ENCODE measurements around the gene HOXA4.
A peak's percentile ranks its signal among the peaks of the same experiment; 100 is the strongest.

The HOXA4 gene

GRCh38 chr7:27118580-27118979 lies 12.0 kb downstream of the HOXA4 start:
- no peaks in the 10 kb centered on the region for H3K36me3 ChIP-seq (ENCODE audit: control insufficient read depth, insufficient read depth, low read length)
- H3K4me3 ChIP-seq (ENCODE audit: low read depth, low read length): peak overlapping the region; percentile 47; the same call in 1 of the 2 replicates
- peaks cover 27% of the 10 kb centered on the region; the same call in 1 of the 2 replicates for H3K4me1 ChIP-seq (ENCODE audit: control insufficient read depth, insufficient read depth, low read length)
- no peaks in the 10 kb centered on the region for H3K9me3 ChIP-seq (ENCODE audit: control insufficient read depth, insufficient read depth, low read depth, low read length)
- H3K9ac ChIP-seq (ENCODE audit: low read length): peak overlapping the region; percentile 47
- H3K27ac ChIP-seq (ENCODE audit: low read depth, low read length): no peak overlapping the region
- peaks cover 98% of the 10 kb centered on the region for H3K27me3 ChIP-seq (ENCODE audit: control insufficient read depth, insufficient read depth, low read length)

DNA sequence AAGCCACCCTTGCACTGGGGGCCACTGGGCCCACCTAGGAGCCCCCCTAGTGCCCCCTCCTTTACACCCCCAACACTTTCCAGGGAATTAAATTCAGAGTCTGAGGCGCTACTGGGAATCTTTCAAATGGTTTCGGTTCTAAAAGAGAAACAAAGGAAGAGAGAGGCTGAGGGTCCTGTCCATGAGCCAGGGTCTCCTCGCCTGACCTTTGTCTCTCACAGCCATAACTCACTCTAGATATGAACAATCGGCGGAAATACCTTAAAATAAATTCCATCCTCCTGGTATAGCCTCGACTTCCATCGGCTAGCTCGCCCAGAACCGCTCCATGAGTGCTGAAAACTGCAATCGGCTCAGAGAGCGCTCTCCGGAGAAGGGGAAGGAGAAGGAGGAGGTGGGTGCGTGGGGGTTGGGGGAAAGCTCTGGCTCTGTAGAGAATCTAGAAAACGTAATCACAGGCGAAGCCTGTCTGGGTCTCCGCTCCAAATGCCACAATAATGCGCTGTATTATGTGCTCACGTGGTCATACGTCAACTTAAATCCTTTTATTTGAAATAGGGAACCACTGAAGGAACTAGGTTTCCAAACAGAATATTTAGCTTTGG lies 12.6 kb downstream of the HOXA4 start:
- H3K36me3 ChIP-seq (ENCODE audit: control insufficient read depth, insufficient read depth, low read length): no peaks in the 10 kb centered on the region
- H3K27me3 ChIP-seq (ENCODE audit: control insufficient read depth, insufficient read depth, low read length): peaks cover 98% of the 10 kb centered on the region
- no peak overlapping the region for H3K27ac ChIP-seq (ENCODE audit: low read depth, low read length)
- H3K4me3 ChIP-seq (ENCODE audit: low read depth, low read length): peak overlapping the region; percentile 47; the same call in 1 of the 2 replicates
- no peaks in the 10 kb centered on the region for H3K9me3 ChIP-seq (ENCODE audit: control insufficient read depth, insufficient read depth, low read depth, low read length)
- H3K4me1 ChIP-seq (ENCODE audit: control insufficient read depth, insufficient read depth, low read length): peaks cover 25% of the 10 kb centered on the region; the same call in 1 of the 2 replicates
- peak overlapping the region; percentile 47 for H3K9ac ChIP-seq (ENCODE audit: low read length)

- peak overlapping the region; percentile 47; the same call in 1 of the 2 replicates for H3K4me3 ChIP-seq (ENCODE audit: low read depth, low read length)
- H3K4me1 ChIP-seq (ENCODE audit: control insufficient read depth, insufficient read depth, low read length): peaks cover 20% of the 10 kb centered on the region; the same call in 1 of the 2 replicates
- H3K9me3 ChIP-seq (ENCODE audit: control insufficient read depth, insufficient read depth, low read depth, low read length): no peaks in the 10 kb centered on the region
- H3K9ac ChIP-seq (ENCODE audit: low read length): peak overlapping the region; percentile 56
- no peak overlapping the region for H3K27ac ChIP-seq (ENCODE audit: low read depth, low read length)
- H3K36me3 ChIP-seq (ENCODE audit: control insufficient read depth, insufficient read depth, low read length): no peaks in the 10 kb centered on the region
- peaks cover 98% of the 10 kb centered on the region for H3K27me3 ChIP-seq (ENCODE audit: control insufficient read depth, insufficient read depth, low read length)
Measured at GRCh38 chr7:27116962-27117886, 13.3 kb downstream of the HOXA4 start.

DNA sequence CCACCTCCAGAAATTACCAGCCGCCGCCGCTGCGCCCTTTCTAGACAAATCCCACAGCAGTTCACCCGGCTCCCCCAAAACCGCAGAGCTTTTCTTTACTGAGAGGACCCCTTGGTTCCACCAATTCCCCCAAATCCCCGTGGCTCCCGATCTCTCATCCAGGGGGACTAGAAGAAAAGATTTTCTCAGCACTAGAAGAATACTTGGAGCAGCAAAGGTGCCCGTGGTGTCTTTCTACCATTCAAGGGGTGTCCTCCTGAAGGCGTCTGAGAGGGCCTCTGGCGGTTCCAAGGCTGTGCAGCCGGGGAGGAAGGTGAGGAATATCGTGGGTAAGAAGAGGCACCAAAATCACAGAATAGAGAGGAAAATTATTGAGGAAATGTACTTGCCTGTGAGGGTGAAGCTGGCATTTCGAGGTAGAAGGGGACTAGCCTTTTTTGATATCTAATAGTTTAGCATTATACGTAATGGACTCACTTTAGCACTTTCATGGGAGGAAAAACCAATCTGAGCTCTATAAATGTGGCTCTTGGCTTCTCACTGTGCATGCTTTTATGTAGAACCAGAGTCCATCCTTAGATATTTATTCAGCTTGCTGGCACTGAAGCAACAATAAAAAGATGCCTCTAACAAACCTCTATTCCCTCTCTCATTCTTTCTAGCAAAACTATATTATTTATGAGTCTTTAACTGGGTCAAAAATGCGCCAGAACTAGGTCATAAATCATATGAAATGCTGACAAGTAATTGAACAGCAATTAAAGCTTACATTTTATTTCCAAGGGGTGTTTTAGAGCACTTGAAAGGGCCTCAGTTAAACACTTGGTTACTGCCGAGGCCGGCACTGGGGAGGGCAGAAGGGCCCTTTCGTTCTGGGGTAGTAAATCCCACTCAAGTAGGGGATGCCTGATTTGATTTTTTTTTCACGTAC lies 14.3 kb downstream of the HOXA4 start:
- Histone ChIP-seq H3K4me3 (ENCODE audit: low read depth, low read length) (peak overlapping the region; percentile 47; the same call in 1 of the 2 replicates), H3K4me1 (ENCODE audit: control insufficient read depth, insufficient read depth, low read length) (peaks cover 18% of the 10 kb centered on the region; the same call in 1 of the 2 replicates), H3K9ac (ENCODE audit: low read length) (peak overlapping the region; percentile 79), H3K27ac (ENCODE audit: low read depth, low read length) (no peak overlapping the region), H3K27me3 (ENCODE audit: control insufficient read depth, insufficient read depth, low read length) (peaks cover 98% of the 10 kb centered on the region), H3K36me3 (ENCODE audit: control insufficient read depth, insufficient read depth, low read length) (no peaks in the 10 kb centered on the region), H3K9me3 (ENCODE audit: control insufficient read depth, insufficient read depth, low read depth, low read length) (no peaks in the 10 kb centered on the region)

GRCh38 chr7:27115221-27116026 lies 15.1 kb downstream of the HOXA4 start:
- Histone ChIP-seq H3K9me3 (ENCODE audit: control insufficient read depth, insufficient read depth, low read depth, low read length) (no peaks in the 10 kb centered on the region), H3K27me3 (ENCODE audit: control insufficient read depth, insufficient read depth, low read length) (peaks cover 98% of the 10 kb centered on the region), H3K4me1 (ENCODE audit: control insufficient read depth, insufficient read depth, low read length) (peaks cover 19% of the 10 kb centered on the region; the same call in 1 of the 2 replicates), H3K27ac (ENCODE audit: low read depth, low read length) (no peak overlapping the region), H3K9ac (ENCODE audit: low read length) (peak overlapping the region; percentile 79), H3K36me3 (ENCODE audit: control insufficient read depth, insufficient read depth, low read length) (no peaks in the 10 kb centered on the region), H3K4me3 (ENCODE audit: low read depth, low read length) (peak overlapping the region; percentile 47)

GRCh38 chr7:27114881-27115220 lies 15.7 kb downstream of the HOXA4 start:
- Histone ChIP-seq H3K4me1 (ENCODE audit: control insufficient read depth, insufficient read depth, low read length) (peaks cover 21% of the 10 kb centered on the region; the same call in 1 of the 2 replicates), H3K4me3 (ENCODE audit: low read depth, low read length) (peak overlapping the region; percentile 24; the same call in 1 of the 2 replicates), H3K9me3 (ENCODE audit: control insufficient read depth, insufficient read depth, low read depth, low read length) (no peaks in the 10 kb centered on the region), H3K27ac (ENCODE audit: low read depth, low read length) (no peak overlapping the region), H3K9ac (ENCODE audit: low read length) (no peak overlapping the region), H3K36me3 (ENCODE audit: control insufficient read depth, insufficient read depth, low read length) (no peaks in the 10 kb centered on the region), H3K27me3 (ENCODE audit: control insufficient read depth, insufficient read depth, low read length) (peaks cover 98% of the 10 kb centered on the region)

- Histone ChIP-seq H3K9ac (ENCODE audit: low read length) (peak overlapping the region; percentile 21), H3K36me3 (ENCODE audit: control insufficient read depth, insufficient read depth, low read length) (no peaks in the 10 kb centered on the region), H3K9me3 (ENCODE audit: control insufficient read depth, insufficient read depth, low read depth, low read length) (no peaks in the 10 kb centered on the region), H3K4me3 (ENCODE audit: low read depth, low read length) (peak overlapping the region; percentile 29; the same call in 1 of the 2 replicates), H3K4me1 (ENCODE audit: control insufficient read depth, insufficient read depth, low read length) (peaks cover 21% of the 10 kb centered on the region; the same call in 1 of the 2 replicates), H3K27ac (ENCODE audit: low read depth, low read length) (no peak overlapping the region), H3K27me3 (ENCODE audit: control insufficient read depth, insufficient read depth, low read length) (peaks cover 98% of the 10 kb centered on the region)
Measured at GRCh38 chr7:27113991-27114769, 16.4 kb downstream of the HOXA4 start.

- Histone ChIP-seq H3K9me3 (ENCODE audit: control insufficient read depth, insufficient read depth, low read depth, low read length) (no peaks in the 10 kb centered on the region), H3K27me3 (ENCODE audit: control insufficient read depth, insufficient read depth, low read length) (peaks cover 98% of the 10 kb centered on the region), H3K4me1 (ENCODE audit: control insufficient read depth, insufficient read depth, low read length) (peaks cover 21% of the 10 kb centered on the region; the same call in 1 of the 2 replicates), H3K9ac (ENCODE audit: low read length) (peak overlapping the region; percentile 43), H3K4me3 (ENCODE audit: low read depth, low read length) (peak overlapping the region; percentile 54), H3K36me3 (ENCODE audit: control insufficient read depth, insufficient read depth, low read length) (no peaks in the 10 kb centered on the region), H3K27ac (ENCODE audit: low read depth, low read length) (no peak overlapping the region)
Measured at GRCh38 chr7:27112955-27113949, 17.3 kb downstream of the HOXA4 start.

DNA sequence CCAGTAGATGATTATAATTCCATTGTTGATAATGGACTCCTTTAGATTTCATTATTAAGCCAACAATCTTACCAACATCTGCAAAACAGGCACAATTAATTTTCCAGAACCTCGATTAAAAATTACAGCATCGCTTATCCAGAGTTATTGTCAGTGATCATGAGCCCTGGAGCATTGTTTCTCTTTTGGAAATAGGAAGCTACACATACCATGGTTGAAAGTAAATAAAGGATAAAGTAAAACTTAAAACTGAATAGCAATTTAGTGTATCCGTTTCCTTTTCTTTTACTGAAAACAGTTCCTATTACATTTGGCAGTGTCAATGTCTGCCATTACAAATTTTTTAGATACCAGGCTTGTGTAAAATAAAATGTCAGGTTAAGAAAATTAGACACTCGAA lies 18.2 kb downstream of the HOXA4 start:
- no peak overlapping the region for H3K9ac ChIP-seq (ENCODE audit: low read length)
- H3K36me3 ChIP-seq (ENCODE audit: control insufficient read depth, insufficient read depth, low read length): no peaks in the 10 kb centered on the region
- H3K4me3 ChIP-seq (ENCODE audit: low read depth, low read length): no peak overlapping the region; the same call in 1 of the 2 replicates
- H3K27me3 ChIP-seq (ENCODE audit: control insufficient read depth, insufficient read depth, low read length): peaks cover 98% of the 10 kb centered on the region
- H3K4me1 ChIP-seq (ENCODE audit: control insufficient read depth, insufficient read depth, low read length): peaks cover 20% of the 10 kb centered on the region; the same call in 1 of the 2 replicates
- no peaks in the 10 kb centered on the region for H3K9me3 ChIP-seq (ENCODE audit: control insufficient read depth, insufficient read depth, low read depth, low read length)
- no peak overlapping the region for H3K27ac ChIP-seq (ENCODE audit: low read depth, low read length)

All from HUES6 (cell line).